Transverse colon (tissue), 4 donors: ENCODE data around the gene OR1I1.
"Not testable (repeated sequence)": the region's sequence is repeated elsewhere in the genome, so short reads cannot be mapped to it uniquely, and the experiment has no call there.

Source experiments
- CTCF ChIP-seq, 5 experiments: fragments of 200-600 bp in 3 of 5; fragments of 450-650 bp in 2 of 5; sonication (generic) in 3 of 5; IDR thresholded peaks; 1 replicate in 2 of 5; 2 replicates in 3 of 5; pipeline ENCODE4 v1.5.1; 2016 to 2017; ENCODE audit warnings: antibody characterized with exemption in 5 of 5, inconsistent platforms in 3 of 5, mild to moderate bottlenecking in 2 of 5, moderate library complexity in 1 of 5
- POLR2AphosphoS5 ChIP-seq, 3 donors: sonication (generic); formaldehyde crosslinking; IDR thresholded peaks; one replicate each; pipeline ENCODE4 v1.6.1; 2016; ENCODE audit warnings: antibody characterized with exemption in 3 of 3

GRCh38 chr19:15080002-15080401 lies 2.0 kb upstream of the OR1I1 start:
- TF ChIP-seq CTCF, POLR2AphosphoS5 (IDR thresholded peaks at IDR 0.05): not testable (repeated sequence)
